Measurements from ENCODE around the gene NAA20. TPM values are rescaled to one million over a fixed set of nuclear protein-coding genes. Genes with fewer than 3 reads are reported as not detected.

NAA20 gene
- polyA plus RNA-seq, 3 donors from 2014 or later: 65.1 to 129 (median 70.2) TPM

DNA sequence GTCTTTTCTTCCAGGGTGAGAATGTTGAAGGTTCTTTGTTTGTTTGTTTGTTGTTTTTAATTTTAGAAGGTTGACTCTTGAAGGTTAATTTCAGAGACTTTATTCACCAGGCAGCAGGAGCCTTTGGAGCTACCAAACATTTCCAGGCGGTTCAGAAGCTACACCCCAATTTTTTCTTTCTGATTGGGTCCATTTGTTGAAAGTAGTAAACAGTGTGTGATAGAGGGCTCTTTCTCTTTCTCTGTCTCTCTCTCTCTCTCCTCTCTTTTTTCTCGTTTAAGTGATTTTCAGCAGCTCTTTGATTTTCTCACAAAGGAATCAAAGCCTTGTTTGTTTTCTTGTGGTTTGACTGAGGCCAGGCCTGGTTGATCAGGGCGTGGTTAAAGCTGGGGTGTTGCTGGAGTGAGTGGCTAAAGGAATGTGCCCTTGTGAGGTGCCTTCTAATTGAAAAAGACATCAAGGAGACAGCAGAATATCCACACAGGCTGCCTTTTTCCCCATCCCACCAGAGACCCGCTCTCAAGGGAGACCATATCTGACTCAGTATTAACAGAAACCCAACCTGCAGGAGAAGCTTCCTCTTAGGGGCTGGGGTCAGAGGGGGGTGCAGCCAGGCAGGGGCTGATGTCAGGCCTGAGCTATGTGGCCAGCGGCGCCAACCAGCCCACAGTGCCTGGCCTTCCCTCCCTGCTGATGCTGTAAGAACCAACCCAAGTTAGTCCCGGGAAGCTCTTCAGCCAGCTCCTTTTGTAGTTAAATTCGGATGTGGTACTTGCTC is 40.4 kb upstream of the NAA20 start:
- no peaks in the 10 kb centered on the region for H3K36me3 Mint-ChIP-seq
- no peak overlapping the region for H3K4me3 Mint-ChIP-seq
- no peak overlapping the region for H3K27ac Mint-ChIP-seq
- no peaks in the 10 kb centered on the region for H3K9me3 Mint-ChIP-seq
- H3K27me3 Mint-ChIP-seq (ENCODE audit: low read depth in 3 of 3): peaks cover 2 to 10% (median 6%) of the 10 kb centered on the region in 3 donors
- peaks cover 2 to 13% of the 10 kb centered on the region in 2 donors for H3K4me1 Mint-ChIP-seq
- no peak for DNase-seq

DNA sequence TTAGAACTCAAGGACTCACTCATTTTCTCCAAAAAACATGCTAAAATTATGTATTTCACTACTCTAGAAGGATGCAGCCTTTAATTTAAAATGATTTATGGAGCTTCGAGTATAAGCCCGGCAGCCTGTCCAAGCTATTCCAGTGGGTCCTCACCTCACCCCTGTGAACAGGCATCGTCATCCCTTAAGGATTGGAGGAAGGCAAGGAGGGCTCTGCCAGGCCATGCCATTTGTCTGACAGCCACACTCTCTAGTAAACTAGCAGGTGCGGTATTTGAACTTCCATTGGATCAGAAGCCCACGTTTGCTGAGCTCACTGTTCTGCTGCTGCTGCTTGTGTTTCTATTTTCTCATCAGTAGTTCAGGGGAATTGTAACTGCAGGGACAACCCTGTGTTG is 39.8 kb upstream of the NAA20 start:
- H3K36me3 Mint-ChIP-seq: no peaks in the 10 kb centered on the region
- H3K4me1 Mint-ChIP-seq: peaks cover 2 to 13% of the 10 kb centered on the region in 2 donors
- peaks cover 0 to 5% (median 5%) of the 10 kb centered on the region in 3 donors for H3K27me3 Mint-ChIP-seq (ENCODE audit: low read depth in 3 of 3)
- H3K27ac Mint-ChIP-seq: no peak overlapping the region
- no peaks in the 10 kb centered on the region for H3K9me3 Mint-ChIP-seq
- no peak overlapping the region for H3K4me3 Mint-ChIP-seq
- DNase-seq: no peak

DNA sequence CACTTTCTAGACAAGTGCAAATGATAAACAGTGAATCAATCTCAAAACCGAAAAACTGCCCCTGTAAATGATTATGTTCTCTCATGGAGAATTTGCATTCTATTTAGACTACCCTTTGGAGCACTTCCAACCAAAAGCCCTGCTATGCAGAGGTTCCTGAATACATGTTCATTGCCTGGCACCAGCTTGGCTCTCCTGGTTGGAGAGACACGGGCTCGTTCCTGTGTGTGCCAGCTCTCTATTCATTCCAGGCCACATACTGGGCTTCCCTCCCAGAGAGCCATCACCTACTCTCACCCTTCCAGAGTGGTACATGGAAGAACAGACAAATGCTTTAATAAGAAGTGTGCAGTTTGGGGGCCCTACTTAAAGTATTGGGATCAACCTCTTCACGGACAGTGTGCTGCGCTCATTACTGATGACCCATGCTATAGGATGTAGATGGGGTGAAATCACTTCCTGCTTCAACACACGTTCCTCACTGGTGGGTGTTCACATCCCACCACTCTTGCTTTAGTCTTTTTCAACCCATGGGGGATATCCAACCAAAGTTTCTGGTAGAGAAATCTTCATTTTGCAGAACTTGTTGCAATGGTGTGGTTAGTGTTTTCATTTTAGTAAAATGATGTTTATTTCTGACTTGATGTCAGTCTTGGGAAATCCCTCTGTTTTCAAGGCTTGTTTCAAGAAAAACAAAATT is 38.5 kb upstream of the NAA20 start:
- no peak for DNase-seq
- Mint-ChIP-seq H3K4me1 (peaks cover 2 to 12% of the 10 kb centered on the region in 2 donors), H3K36me3 (no peaks in the 10 kb centered on the region), H3K27me3 (ENCODE audit: low read depth in 3 of 3) (peaks cover 0 to 5% (median 1%) of the 10 kb centered on the region in 3 donors), H3K4me3 (no peak overlapping the region), H3K9me3 (no peaks in the 10 kb centered on the region), H3K27ac (no peak overlapping the region)

DNA sequence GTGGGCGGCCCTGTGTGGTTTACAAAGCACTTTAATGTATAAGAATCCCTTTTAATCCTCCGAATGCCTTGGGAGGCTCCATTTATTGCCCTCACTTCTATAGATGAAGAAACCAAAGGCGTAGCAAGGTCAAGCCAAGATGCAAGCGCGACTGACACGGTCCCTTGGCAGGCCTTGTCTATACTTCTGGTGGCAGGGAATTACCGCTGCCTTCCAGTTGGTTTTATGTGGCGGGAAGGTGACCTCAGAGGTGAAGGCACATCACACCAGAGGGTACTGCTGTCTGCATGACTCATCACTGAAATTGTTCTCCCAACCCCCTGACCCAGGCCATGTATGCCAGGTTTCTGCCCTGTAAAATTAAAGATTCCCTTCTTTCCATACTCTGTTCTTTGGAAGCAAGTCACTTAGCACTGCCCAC is 36.1 kb upstream of the NAA20 start:
- H3K4me1 Mint-ChIP-seq: peaks cover 0 to 8% of the 10 kb centered on the region in 2 donors
- no peaks in the 10 kb centered on the region for H3K36me3 Mint-ChIP-seq
- H3K4me3 Mint-ChIP-seq: no peak overlapping the region
- no peaks in the 10 kb centered on the region for H3K9me3 Mint-ChIP-seq
- DNase-seq: no peak
- no peak overlapping the region for H3K27ac Mint-ChIP-seq
- H3K27me3 Mint-ChIP-seq (ENCODE audit: low read depth in 3 of 3): peaks cover 0 to 8% (median 0%) of the 10 kb centered on the region in 3 donors

DNA sequence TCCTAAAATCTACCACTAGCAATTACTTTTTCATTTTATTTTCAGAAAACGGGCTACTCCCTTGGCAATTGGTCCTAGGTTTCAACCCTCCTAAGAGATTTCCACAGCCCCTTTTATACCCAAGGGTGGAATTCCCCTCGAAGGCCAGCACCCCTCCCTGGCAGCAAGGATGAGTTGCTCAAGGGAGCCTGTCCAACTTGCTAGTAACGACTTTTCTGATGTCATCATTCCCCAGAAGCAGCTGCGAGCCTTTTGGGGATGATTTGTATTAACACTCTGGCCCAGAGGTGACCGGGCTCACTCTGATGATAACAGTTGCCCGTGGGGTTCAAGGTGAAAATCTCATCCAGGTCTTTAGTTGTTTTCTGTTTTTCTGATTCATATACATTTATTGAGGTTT is 30.7 kb upstream of the NAA20 start:
- H3K4me3 Mint-ChIP-seq: no peak overlapping the region
- no peaks in the 10 kb centered on the region for H3K9me3 Mint-ChIP-seq
- no peak overlapping the region for H3K27ac Mint-ChIP-seq
- H3K27me3 Mint-ChIP-seq (ENCODE audit: low read depth in 3 of 3): peaks cover 2 to 4% (median 2%) of the 10 kb centered on the region in 3 donors
- H3K36me3 Mint-ChIP-seq: no peaks in the 10 kb centered on the region
- no peak for DNase-seq
- H3K4me1 Mint-ChIP-seq: no peaks in the 10 kb centered on the region

DNA sequence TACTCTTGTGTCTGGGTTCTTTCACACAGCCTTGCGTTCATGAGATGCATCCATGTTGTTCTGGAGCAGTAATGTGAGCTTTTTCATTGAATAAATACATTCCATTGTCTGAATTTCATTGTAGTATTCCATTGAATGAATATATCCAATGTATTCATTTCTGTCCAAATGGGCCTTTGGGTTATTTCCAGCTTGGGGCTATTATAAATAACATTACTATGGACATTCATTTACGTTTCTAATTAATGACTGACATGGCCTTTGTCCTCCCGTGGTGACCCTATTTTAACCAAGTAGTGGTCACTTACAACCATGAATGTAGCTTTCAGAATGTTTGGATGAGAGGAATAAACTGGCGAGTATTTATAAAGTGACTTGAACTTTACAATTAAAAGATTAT is 30.1 kb upstream of the NAA20 start:
- H3K4me3 Mint-ChIP-seq: no peak overlapping the region
- H3K4me1 Mint-ChIP-seq: no peaks in the 10 kb centered on the region
- H3K9me3 Mint-ChIP-seq: no peaks in the 10 kb centered on the region
- DNase-seq: no peak
- H3K27me3 Mint-ChIP-seq (ENCODE audit: low read depth in 3 of 3): peaks cover 2 to 4% (median 2%) of the 10 kb centered on the region in 3 donors
- no peaks in the 10 kb centered on the region for H3K36me3 Mint-ChIP-seq
- H3K27ac Mint-ChIP-seq: no peak overlapping the region

DNA sequence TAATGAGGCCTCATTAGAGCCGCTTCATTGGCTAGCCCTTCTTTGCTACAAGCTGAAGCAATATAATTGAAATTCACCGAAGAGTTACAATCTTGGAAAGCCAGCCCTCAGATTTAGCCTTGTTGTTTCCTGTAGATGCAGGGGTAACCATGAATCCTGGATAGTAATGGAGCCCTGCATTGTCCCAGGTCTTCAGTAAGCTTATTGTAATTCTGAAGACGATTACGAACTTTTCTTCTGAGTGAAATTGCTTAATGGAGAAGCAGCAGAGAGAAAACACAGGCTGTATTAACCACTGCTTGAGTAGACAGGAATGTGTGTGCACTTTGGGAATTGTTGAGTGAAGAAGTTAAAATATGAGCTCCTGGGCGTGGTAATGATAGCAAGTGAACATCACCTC is 26.3 kb upstream of the NAA20 start:
- Mint-ChIP-seq H3K9me3 (no peaks in the 10 kb centered on the region), H3K4me3 (no peak overlapping the region)

DNA sequence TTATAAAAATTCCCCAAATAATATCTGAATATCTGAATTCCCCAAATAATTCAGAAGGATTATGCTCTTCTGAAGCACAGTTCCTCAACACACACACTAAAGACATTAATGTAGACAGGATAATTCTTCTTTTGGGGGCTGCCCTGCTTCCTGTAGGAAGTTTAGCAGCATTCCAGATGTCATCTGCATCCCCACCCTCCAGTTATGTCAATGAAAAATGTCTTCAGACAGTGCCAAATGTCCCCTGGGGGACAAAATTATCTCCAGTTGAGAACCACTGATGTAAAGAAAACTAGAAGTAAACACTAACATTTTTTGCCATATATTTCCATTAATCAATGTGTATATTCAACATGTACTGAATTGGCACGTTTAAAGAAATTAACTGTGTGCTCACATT is 25.9 kb upstream of the NAA20 start:
- no peak for DNase-seq
- H3K27me3 Mint-ChIP-seq (ENCODE audit: low read depth in 3 of 3): peaks cover 2 to 5% (median 2%) of the 10 kb centered on the region in 3 donors
- H3K36me3 Mint-ChIP-seq: no peaks in the 10 kb centered on the region
- no peak overlapping the region for H3K27ac Mint-ChIP-seq
- no peaks in the 10 kb centered on the region for H3K9me3 Mint-ChIP-seq
- H3K4me3 Mint-ChIP-seq: no peak overlapping the region
- no peaks in the 10 kb centered on the region for H3K4me1 Mint-ChIP-seq

More for the DNA sequence above, 26.3 kb upstream of the NAA20 start:
- Mint-ChIP-seq H3K4me1 (no peaks in the 10 kb centered on the region), H3K27me3 (ENCODE audit: low read depth in 3 of 3) (peaks cover 2 to 5% (median 2%) of the 10 kb centered on the region in 3 donors), H3K27ac (no peak overlapping the region), H3K36me3 (no peaks in the 10 kb centered on the region)
- DNase-seq: no peak

DNA sequence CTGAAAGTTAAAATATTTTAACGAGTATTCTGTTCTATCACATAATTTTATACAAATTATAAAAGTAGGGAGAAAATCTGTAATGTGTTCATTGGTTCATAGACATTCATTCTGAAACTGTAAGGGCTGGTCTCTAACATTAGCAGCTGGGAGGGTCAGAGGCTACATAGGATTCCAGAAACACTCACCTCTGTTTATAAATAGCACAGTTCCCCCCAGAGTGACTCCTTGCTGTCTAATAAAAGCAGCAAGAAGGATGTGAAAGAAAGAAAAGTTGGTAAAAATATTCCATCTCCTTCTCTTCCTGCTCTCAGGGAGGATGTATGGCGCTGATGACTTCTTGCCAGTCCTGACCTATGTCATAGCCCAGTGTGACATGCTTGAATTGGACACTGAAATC is 25.3 kb upstream of the NAA20 start:
- Mint-ChIP-seq H3K27me3 (ENCODE audit: low read depth in 3 of 3) (peaks cover 1 to 5% (median 2%) of the 10 kb centered on the region in 3 donors), H3K36me3 (no peaks in the 10 kb centered on the region), H3K9me3 (no peaks in the 10 kb centered on the region), H3K4me3 (no peak overlapping the region), H3K4me1 (no peaks in the 10 kb centered on the region), H3K27ac (no peak overlapping the region)
- DNase-seq: no peak

DNA sequence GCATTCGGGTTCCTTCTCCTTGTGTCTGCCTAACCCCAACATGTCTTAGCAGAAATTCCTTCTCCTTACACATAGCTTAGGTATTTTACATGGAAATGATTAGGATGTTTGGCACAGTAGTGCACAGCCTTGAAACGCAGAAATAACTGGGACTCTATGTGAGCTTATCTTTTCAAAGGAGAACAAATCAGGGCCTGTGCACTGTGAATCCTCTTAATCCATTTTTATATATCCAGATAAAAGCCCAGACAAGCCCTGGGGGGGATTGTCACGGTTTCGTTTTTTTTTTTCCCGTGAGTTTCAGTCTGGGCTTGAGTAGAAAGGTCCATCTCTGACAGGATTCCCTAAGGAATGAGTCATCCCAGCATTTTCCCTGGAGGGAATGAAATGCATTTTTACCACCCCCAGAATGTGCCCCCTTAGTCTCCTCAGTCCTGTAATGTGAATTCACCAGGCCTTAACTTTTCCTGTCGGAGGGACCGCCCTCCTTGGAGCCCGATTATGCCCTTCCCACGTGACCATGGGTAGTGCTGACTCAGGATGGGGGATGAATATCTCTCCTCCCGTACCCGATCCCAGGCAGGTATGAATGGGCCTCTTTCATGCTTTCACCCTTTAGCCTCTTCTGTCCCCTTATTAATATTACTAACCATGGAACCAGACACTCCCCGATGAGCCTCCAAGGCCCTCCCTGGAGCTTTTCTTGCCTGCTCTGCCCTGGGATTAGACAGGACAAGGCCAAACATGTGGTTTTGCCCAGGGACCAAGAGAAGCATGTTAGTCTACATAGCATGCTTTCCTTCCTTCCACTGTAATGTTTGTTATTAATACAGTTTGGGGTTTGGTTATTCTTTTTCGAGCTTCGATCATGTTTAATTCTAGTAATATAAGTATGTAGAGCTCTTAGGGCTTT is 23.9 kb upstream of the NAA20 start:
- H3K4me1 Mint-ChIP-seq: no peaks in the 10 kb centered on the region
- peaks cover 1 to 5% (median 2%) of the 10 kb centered on the region in 3 donors for H3K27me3 Mint-ChIP-seq (ENCODE audit: low read depth in 3 of 3)
- no peaks in the 10 kb centered on the region for H3K9me3 Mint-ChIP-seq
- H3K4me3 Mint-ChIP-seq: no peak overlapping the region
- H3K27ac Mint-ChIP-seq: no peak overlapping the region
- no peaks in the 10 kb centered on the region for H3K36me3 Mint-ChIP-seq
- DNase-seq: no peak

DNA sequence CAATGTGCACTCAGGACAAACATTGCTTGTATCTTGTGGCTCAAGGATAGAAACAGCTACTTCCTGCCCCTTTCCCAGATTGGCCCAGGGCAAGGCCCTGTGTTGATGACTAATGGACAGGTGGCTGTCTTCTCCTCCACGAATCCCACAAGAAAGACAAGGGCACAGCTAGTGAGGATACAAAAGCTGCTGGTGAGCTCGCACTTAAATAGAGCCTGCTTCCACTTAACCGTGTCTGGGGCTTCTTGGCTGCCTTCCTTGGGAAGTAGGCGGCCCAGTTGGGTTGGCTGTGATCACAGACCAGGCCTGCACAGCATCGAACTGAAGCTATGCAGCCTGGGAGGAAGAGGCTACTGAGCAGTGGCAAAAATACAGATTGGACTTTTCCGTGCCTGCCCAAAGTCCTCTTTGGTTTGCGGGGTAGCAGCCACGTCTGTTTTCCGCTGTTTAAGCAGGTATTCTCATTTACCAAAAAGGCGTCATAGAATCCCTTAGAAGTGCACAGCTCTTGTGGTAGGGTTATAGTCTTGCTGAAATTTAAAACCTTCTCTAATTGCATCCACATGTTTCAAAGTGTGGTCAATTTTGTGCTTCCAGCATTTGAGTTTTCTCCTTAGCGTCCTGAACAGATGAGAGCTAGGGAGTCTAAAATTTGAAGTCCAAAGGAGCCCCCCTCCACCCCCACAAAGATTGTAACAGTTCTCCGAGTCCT is 23.0 kb upstream of the NAA20 start:
- H3K27me3 Mint-ChIP-seq (ENCODE audit: low read depth in 3 of 3): peaks cover 1 to 5% (median 1%) of the 10 kb centered on the region in 3 donors
- H3K9me3 Mint-ChIP-seq: no peaks in the 10 kb centered on the region
- H3K4me3 Mint-ChIP-seq: no peak overlapping the region
- no peak overlapping the region for H3K27ac Mint-ChIP-seq
- no peaks in the 10 kb centered on the region for H3K36me3 Mint-ChIP-seq
- H3K4me1 Mint-ChIP-seq: no peaks in the 10 kb centered on the region
- DNase-seq: no peak

DNA sequence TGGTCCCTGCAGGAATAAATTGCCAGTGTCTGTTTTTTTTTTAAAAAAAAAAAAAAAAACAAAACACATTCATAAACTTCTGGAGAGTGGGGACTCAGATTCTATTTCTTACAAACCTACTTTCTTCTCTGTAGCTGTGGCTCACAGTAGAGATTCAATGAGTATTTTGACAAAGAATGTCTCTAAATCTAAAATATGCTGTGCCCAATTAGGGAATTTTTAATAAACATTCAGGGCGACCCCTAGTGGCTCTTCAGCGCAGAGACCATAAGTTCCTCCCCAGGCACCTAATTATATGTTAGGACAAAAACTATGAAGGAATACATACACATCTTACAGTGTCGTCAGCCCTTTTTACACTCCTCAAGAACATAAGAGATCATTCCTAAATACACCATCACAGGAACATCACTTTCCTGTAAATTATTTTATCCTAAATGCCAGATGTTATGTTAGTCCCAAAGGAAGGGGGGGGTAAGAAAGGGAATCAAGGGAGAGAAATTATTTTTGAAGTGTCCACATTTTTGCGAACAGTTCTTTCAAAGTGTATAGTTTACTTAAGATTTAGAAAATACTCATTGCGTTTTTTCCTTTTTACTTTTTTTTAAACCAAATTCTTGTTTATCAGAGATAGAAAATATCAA is 21.8 kb upstream of the NAA20 start:
- no peak overlapping the region for H3K4me3 Mint-ChIP-seq

DNA sequence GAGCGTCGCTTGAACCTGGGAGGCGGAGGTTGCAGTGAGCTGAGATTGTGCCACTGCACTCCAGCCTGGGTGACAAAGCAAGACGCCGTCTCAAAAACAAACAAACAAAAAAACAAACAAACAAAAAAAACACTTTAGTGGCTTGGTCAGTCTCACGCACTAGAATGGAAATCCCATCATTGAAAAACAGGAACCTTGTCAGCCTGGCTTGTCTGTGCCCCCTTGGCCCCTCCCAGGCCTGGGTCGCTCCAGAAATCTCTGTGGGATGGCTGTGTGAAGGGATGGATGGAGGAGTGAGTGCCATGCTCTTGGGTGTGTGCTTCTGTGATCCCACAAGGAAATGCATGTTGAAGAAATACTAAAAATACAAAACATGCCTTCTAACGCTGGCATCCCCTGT is 20.9 kb upstream of the NAA20 start:
- H3K4me3 Mint-ChIP-seq: no peak overlapping the region
- no peak overlapping the region for H3K27ac Mint-ChIP-seq
- H3K9me3 Mint-ChIP-seq: no peaks in the 10 kb centered on the region
- H3K27me3 Mint-ChIP-seq (ENCODE audit: low read depth in 3 of 3): peaks cover 1 to 8% (median 5%) of the 10 kb centered on the region in 3 donors
- no peaks in the 10 kb centered on the region for H3K36me3 Mint-ChIP-seq
- DNase-seq: no peak
- peaks cover 0 to 9% of the 10 kb centered on the region in 2 donors for H3K4me1 Mint-ChIP-seq

More for the DNA sequence above, 21.8 kb upstream of the NAA20 start:
- peak; percentile 19 to 25 (median 23) for DNase-seq
- H3K27ac Mint-ChIP-seq: no peak overlapping the region
- H3K27me3 Mint-ChIP-seq (ENCODE audit: low read depth in 3 of 3): peaks cover 1 to 6% (median 5%) of the 10 kb centered on the region in 3 donors
- no peaks in the 10 kb centered on the region for H3K36me3 Mint-ChIP-seq
- no peaks in the 10 kb centered on the region for H3K9me3 Mint-ChIP-seq
- H3K4me1 Mint-ChIP-seq: peaks cover 0 to 5% of the 10 kb centered on the region in 2 donors
